Stimulated activated CD4-positive, alpha-beta T cell treated with anti-CD3 and anti-CD28 coated beads, Interleukin-1b, Interleukin-23, amount 100 ng/mL, for 24 hours (primary cell): Measurements from ENCODE around the gene PTPRM.

Source experiments
- DNase-seq, 4 experiments: peaks; one replicate each; pipeline ENCODE4 v3.0.0-alpha.2; 2020; ENCODE audit warnings: low read depth in 4 of 4, low spot score in 1 of 4

Gene PTPRM

DNA sequence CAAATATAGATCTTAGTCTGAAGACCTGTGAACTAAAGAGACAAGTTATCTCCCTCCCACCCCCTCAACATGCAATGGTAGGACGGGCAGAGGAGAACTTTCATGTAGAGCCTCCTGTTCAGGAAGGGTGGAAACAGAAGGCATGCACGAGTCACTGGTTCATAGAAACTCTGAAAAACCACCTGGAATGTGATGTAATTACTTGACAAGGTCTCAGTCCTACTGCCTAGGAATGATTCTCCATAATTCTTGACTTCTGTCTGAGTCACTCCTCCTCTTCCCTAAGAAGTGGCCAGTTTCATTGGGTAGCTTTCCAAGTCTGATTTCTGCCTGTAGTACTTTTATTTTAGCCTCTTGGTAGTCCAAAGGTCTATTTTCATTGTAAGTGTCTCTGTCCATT is 277.3 kb downstream of the PTPRM start:
- no peak for DNase-seq

DNA sequence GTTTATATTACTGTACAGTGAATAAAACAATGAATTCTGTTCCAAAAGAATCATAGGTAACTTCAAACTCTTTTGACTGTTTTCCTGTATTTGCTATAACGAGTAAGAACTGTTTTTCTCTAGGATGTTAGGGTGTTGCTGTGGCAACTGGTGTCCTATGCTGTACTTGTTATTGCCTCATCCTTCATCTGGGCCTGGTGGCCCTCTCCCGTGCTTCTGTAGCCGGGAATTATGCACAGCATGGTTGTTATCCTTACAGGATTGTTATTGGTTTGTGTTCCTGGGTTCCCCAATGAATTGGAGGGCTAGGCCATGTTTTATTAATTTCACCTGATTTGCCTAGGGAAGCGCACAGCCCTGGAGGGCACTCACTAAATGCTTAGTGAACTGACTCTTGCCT is 279.2 kb downstream of the PTPRM start:
- DNase-seq, result no peak

- no peak for DNase-seq
Measured at GRCh38 chr18:7847357-7848053, 280.4 kb downstream of the PTPRM start.

DNA sequence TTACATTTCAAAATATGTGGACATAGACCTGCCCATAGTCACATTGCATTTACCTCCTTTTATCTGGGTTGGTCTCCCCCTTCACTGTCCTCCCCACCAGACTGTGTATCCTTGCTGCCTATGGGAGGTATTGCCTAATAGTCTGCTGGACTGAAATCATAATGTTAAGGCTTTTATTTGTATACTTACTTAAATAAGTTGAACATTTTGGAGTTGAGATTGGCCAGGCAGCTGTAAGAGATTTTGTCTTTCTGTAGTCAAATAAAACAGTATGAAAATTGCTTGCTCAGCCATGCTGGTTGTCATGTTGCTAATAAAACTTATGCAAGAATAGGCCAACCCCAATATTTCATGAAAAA is 280.9 kb downstream of the PTPRM start:
- no peak for DNase-seq

DNA sequence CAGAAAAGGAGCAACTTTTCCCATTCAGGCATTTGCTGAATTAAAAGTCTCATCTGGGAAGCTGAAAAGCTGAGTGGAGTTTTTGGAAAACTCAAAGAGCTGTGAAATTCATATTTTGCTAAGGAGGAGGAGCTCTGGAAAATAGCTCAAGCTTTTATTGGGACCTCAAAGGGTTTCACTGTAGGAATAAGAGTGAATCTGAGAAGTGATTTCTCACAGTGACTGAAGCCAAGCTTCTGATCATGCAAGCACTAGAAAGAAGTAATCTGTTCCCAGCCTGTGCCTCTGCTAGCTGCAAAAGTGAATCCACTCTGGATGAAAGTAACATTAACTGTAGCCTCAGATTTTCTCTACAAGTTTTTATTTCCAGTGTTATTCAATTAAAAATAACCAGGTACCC is 283.3 kb downstream of the PTPRM start:
- no peak for DNase-seq

GRCh38 chr18:7855028-7855427 is 287.9 kb downstream of the PTPRM start:
- DNase-seq, result no peak

GRCh38 chr18:7855671-7856070 is 288.6 kb downstream of the PTPRM start:
- no peak for DNase-seq

GRCh38 chr18:7856116-7856515 is 289.0 kb downstream of the PTPRM start:
- DNase-seq, result no peak

DNA sequence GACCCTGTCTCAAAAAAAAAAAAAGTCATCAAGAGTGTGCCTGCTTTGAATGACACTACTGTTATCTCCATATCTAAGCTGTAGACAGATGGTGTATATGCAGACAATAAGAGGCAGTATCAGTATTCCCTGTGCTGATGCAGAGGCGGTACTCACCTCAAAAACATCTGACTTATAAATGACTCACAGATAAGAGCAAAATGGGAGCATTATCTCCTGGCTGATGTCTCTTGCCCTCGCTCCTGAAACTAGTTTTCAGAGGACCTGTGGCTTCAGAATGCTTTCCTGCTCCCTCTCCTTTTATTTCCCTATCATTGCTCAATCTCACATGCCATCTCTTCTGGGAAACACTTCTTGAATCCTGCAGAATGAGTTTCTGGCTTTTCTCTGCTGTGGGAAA is 289.6 kb downstream of the PTPRM start:
- DNase-seq, result no peak

DNA sequence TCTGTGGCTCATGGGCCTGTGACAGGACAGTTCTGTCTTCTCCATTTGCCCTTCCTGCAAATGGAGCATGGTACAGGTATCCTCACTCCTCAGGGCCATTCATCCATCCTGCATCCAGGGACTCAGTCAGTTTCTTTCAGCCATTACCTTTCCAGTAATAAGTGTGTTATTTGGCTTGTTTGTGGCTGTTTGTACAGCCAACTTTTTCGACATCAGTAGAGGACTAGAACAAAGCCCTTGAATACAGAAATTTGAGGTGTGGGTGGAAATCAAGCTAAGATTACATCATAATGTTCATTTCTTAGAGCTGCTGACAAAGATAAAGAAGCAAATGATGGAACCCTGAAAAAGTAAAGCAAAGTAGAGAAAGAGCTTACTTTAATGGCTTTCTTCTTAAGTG is 290.4 kb downstream of the PTPRM start:
- DNase-seq, result no peak

DNA sequence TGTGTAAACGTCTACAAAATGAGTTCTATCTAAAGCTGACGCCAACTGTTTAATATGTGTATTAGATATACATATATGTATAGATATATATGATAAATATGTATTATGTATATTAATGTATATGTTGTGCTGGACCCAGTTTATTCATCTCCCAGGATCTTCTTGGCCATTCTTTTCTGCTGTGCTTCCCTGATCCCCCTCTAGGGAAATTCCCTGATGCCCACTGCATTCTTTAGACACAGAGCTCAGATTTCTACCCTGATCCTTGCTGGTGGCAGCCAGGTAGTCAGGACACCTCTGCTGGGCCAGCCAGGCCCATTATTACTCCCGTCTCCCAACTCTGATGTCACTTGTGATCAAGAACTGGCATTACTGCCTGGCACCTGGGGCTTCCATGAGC is 292.0 kb downstream of the PTPRM start:
- no peak for DNase-seq

DNA sequence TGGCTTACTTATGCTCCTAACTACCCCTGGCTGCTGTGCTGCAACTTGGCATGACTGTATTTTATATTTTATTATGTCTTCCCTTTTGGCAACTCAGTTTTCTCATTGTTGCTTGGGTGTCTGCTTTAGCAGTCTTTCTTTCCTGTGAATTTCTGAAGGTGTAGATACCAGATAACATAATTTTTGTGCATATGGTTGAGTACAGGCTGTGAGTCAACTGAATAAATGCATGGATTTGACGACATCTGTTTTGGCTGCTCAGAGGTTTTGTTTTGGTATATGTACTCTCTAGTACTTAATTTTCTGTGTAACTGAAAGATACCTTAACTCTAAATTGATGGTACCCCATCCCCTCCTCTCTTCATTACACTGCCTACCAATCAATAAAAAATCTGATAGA is 303.1 kb downstream of the PTPRM start:
- no peak for DNase-seq

- no peak for DNase-seq
Measured at GRCh38 chr18:7870855-7871254, 303.7 kb downstream of the PTPRM start.

GRCh38 chr18:7871560-7872456 is 304.7 kb downstream of the PTPRM start:
- no peak for DNase-seq

GRCh38 chr18:7872569-7872968 is 305.5 kb downstream of the PTPRM start:
- no peak for DNase-seq

DNA sequence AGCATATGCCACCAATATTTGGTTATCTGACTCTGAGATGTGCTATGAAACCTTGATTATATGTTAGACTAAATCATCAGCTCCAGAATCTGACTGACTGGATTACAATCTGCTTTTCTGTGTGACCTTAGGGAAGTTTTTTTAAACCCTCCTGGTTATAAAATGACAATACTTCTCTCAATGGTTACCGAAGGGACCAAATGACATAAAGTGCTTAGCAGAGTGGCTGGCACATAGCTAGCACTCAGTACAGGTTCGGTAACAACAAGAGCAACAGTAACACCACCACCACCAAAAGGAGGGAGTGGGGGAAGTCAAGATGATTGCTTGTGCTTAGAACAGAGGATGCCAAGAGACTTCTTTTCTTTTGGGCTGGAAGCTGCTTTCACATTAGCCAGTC is 306.2 kb downstream of the PTPRM start:
- DNase-seq, result no peak

- DNase-seq, result no peak
Measured at GRCh38 chr18:7876354-7877104, 309.4 kb downstream of the PTPRM start.

GRCh38 chr18:7877609-7878008 is 310.5 kb downstream of the PTPRM start:
- DNase-seq, result no peak

GRCh38 chr18:7878265-7879211 is 311.4 kb downstream of the PTPRM start:
- DNase-seq, result no peak

- DNase-seq, result no peak
Measured at GRCh38 chr18:7879717-7880116, 312.6 kb downstream of the PTPRM start.

- no peak for DNase-seq
Measured at GRCh38 chr18:7885865-7886264, 318.7 kb downstream of the PTPRM start.
